GM21526 (cell line): ENCODE measurements around the gene VPS41.

Experiments
- ATAC-seq: cut with Tn5 transposase; IDR thresholded peaks from one replicate; pipeline ENCODE4 v1.9.1; 2021; ENCODE audit warnings: moderate library complexity; ENCODE audit not compliant: unreplicated experiment, low FRiP score

VPS41 gene

DNA sequence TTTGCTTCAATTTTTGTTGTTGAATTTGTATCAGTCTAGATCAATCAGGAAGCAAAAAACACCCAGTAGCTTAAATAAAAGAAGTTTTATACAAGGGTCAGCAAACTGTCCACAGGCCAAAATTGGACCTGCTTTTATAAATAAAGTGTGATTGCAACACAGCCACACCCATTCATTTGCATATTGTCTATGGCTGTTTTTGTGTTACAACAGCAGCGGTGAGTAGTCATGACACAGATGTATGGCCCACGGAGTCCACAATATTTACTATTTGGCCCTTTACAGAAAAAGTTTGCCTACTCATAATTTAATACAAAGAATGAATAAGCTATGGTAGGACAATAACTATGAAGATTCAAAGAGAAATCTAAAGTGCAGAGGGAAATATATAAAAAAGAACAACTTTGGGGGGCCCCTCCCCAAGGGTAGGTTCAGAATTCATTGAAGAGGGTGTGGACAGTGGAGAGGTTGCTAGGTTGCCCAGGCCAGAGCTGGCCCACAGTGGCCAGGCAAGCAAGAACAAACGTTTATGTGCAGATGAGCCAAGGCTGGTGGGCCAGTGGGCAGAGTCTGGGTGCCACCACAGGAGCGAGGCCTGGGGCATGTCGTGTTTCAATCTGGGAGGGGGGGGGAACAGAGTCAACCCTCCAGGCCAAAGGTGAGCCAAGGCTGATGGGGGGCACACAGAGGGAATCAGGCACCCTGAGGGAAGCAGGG lies 230.9 kb downstream of the VPS41 start:
- ATAC-seq, result no peak

DNA sequence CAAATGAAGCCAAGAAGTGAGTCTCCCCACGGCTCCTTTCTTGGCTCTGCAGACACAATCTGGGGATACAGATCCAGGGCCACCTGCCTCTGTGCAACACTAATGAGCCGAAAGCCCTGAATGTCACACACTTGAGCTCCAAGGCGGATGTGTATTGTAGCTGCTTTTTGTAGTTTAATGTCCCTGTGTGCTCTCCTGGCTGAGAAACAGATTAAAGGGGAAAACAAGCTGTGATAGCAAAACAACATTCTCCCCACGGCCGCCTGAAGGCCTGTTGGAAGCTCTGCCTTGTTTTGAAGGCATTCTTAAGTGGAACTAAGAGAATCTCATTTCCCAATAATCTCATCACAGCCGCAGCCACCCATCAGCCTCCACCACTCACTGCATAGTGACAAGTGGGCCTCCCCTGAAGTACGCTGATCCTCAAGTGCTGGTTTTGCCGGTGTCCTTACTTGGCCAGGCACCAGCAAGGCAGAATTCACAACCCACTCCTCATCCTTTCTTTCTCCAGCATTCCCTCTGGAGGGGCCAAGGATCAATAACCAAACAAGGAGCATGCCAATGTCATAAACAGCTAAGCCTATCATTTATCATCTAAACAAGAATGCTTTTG lies 233.4 kb downstream of the VPS41 start:
- no peak for ATAC-seq

DNA sequence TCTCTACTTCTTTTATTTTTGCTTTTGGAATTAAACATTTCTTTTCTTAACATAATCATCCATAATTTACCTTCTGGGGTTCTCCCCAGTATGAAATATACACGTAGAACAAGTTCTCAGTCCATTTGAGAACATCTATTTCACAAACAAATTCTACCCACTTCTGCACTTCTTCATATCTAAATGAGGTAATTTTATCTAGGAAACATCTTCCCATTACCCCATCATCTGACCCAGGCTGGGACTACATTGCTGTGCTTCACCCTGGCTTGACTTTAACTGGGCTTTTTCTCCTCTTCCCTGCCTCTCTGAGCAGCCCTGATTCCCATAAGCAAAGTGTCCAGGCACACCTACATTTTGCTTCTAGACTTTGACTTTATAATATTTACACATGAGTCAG lies 234.5 kb downstream of the VPS41 start:
- no peak for ATAC-seq

DNA sequence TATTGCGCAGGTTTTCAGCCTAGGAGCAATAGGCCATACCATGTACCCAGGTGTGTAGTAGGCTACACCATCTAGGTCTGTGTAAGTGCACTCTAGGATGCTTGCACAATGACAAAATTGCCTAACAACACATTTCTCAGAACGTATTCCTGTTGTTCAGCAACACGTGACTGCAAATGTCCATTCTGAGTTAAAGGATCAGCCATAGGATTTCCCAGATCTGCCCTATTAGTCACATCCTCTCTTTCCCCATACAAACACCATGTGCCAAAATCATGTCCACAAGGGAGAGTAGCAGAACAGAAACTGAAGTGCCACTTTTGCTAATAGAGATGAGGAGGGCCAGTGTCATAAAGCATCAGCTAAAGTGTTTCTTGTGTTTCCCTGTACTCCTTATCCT lies 235.2 kb downstream of the VPS41 start:
- no peak for ATAC-seq
